HEK293T (cell line): ENCODE measurements around the gene BAHCC1.

Source experiments
- BHLHE40 ChIP-seq: fragments of 450-650 bp; IDR thresholded peaks from 2 replicates; pipeline ENCODE4 v1.6.1; 2016; ENCODE audit warnings: mild to moderate bottlenecking, moderate library complexity, borderline replicate concordance
- FOXK2 ChIP-seq: fragments of 450-650 bp; IDR thresholded peaks from 2 replicates; pipeline ENCODE4 v1.6.1; 2016; ENCODE audit warnings: mild to moderate bottlenecking
- HDGF ChIP-seq: fragments of 450-650 bp; IDR thresholded peaks from 2 replicates; pipeline ENCODE4 v1.6.1; 2017; ENCODE audit warnings: antibody characterized with exemption, borderline replicate concordance
- SP1 ChIP-seq: fragments of 450-650 bp; IDR thresholded peaks from 2 replicates; pipeline ENCODE4 v1.6.1; 2017
- SUZ12 ChIP-seq: fragments of 450-650 bp; IDR thresholded peaks from 2 replicates; pipeline ENCODE4 v1.6.1; 2016; ENCODE audit warnings: mild to moderate bottlenecking

GRCh38 chr17:81448442-81448841 lies 53.2 kb downstream of the BAHCC1 start:
- TF ChIP-seq FOXK2 (no peak), SP1 (no peak), BHLHE40 (no peak), HDGF (no peak), SUZ12 (no peak)
